A172 (cell line): ENCODE results near the gene SPON2. TPM values are rescaled to one million over a fixed set of nuclear protein-coding genes. Genes with fewer than 3 reads are reported as not detected.
"Not testable (repeated sequence)": the region's sequence is repeated elsewhere in the genome, so short reads cannot be mapped to it uniquely, and the experiment has no call there.

Source experiments
- DNase-seq: peaks from one replicate; pipeline ENCODE4 v3.0.0-alpha.2; 2015; ENCODE audit warnings: low spot score
- total RNA-seq: library from RNA; depleted of rRNA; stranded (reverse); fragments of >200 nt; shearing (Covaris generic); gene quantifications from 2 replicates; pipeline ENCODE4 v1.2.3, GENCODE V29; 2014; rRNA removed

SPON2 gene
- total RNA-seq, 1 experiment from 2014 or later, result 16.2 TPM

DNA sequence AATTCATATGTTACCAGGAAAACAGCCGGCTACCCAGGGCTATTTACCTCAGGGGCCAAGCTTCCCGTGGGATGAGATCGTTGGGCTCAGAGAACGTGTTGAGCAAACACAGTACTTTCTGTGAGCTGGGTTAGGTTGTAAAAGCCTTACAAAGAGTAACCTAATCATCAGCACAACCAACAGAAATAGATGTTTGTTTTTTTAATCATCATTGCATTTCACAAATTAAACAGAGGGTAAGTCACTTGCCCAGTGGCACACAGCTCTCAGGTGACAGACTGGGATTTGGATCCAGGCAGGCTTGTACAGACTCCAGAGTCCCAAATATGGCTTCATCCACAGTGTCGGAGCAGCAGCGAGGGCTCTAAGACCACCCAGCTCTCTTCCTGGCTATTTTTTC is 20.1 kb downstream of the SPON2 start:
- no peak for DNase-seq

DNA sequence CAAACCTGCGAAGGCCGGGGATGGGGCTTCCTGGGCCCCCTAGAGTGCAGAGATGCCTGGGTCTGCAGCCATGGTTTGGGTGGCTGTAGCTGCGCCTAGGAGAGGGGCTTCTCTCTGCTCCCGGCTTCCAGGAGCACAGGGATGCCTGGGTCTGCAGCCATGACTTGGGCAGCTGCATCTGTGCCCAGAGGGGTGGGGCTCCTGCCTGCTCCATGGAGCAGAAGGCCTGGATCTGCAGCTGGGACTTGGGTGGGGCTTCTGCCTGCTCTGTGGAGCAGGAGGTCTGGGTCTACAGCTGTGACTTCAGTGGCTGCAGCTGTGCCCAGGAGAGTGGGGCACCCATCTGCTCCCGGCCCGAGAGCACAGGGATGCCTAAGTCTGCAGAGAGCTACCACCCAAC is 20.8 kb downstream of the SPON2 start:
- no peak for DNase-seq

DNA sequence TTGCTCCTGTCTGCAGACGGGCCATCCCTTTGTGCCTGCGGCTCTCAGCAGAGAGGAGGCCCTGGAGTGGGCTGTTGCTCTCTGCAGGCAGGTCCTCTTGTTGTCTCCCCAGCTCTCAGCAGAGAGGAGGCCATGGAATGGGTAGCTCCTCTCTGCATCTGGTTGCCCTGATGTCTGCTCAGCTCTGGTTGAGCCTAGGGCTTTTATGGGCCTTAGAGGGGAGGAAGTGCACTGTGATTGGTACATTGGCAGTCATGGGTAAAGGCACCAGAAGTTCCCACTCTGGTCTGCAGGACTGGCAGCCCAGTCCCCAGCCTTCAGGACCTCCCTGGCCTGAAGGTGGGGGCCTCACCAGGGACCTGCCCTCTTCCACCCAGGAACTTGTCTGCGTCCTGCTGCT is 21.5 kb downstream of the SPON2 start:
- no peak for DNase-seq

DNA sequence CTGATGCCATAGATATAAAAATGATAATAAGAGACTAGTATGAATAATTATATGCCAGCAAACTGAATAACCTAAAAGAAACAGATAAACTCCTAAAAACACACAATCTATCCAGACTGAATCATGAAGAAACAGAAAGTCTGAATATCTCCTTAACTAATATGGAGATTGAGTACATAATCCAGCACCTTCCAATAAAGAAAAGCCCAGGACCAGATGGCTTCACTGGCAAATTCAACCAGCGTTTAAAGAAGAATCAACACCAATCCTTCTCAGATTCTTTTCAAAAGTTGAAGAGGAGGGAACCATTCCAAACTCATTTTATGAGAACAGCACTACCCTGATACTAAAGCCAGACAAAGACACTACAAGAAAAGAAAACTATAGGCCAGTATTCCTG is 32.5 kb downstream of the SPON2 start:
- DNase-seq, result no peak

DNA sequence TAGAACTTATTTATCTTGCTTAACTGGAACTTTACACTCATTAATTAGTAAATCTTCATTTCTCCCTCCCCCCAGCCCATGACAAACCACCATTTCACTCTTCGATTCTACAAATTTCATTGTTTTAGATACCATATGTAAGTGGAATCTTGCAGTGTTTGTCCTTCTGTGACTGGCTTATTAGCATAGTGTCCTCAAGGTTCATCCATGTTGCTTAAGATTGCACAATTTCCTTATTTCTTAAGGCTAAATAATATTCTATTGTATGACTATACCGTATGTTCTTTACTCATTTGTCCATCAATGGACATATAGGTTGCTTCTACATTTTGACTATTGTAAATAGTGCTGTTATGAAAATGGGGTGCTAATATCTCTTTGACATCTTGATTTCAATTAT is 34.5 kb downstream of the SPON2 start:
- no peak for DNase-seq

DNA sequence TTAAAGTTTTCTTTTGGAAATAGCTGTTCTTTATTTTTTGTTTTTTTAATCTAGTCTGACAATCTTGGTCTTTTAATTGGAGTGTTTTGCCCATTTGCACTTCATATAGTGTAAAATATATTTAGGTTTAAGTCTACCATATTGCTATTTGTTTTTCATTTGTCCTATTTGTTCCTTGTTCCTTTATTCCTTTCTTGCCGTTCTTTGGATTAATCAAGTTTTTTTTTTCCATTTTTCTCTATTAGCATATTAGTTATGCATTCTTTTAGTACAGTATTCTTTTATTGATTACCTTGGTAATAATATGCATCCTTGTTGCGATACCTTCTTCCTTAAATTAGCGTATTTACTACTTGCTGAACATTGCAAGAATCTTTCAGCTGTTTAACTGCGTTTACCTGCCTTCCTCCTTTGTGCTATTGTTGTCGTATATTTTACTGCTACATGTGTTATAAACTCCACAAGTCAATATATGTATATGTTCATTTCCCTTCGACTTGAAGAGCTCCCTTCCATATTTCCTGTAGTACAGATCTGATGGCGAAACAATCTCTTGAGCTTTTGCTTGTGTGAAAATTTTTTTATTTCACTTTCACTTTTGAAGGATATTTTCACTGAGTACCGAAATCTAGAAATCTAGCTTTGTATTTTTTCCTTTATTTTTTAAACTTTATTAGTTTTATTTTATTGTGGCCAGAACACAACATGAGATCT is 35.2 kb downstream of the SPON2 start:
- DNase-seq, result no peak

DNA sequence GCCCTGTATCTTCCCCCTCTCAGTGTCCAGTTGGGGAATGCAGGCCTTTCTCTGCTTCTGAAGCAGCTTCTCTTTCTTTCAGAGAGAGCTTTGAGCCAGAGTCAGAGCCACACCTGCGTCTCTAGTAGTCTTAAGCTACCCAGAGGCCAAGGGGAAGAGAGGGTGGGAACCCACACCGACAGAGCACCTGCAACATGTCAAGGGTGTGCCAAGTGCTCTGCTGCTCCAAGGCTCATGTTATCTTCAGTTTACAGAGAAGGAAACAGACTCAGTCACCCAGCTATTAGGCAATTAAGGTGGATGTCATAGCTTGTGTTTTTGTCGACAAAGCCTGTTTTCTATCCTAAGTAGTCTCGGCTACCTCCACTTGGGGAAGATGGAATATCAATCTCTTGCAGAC is 36.3 kb downstream of the SPON2 start:
- DNase-seq, result no peak

DNA sequence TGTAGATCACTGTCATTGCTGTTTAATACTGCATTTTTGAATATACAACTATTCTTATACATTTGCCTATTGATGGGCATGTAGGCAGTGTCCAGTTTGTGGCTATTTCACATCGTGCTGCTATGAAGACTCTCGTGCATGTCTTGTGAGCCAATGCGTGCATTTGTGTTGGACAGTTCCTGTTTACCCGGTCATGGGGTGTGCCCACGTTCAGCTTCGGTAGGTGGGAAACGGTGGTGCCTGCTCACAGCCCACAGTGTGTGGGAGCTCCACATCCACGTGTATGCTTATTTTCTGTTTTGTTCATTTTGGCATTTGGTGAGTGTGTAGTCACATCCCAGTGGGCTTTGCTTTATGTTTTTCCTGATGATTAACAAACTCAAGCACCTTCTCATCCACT is 39.4 kb downstream of the SPON2 start:
- DNase-seq, result no peak

DNA sequence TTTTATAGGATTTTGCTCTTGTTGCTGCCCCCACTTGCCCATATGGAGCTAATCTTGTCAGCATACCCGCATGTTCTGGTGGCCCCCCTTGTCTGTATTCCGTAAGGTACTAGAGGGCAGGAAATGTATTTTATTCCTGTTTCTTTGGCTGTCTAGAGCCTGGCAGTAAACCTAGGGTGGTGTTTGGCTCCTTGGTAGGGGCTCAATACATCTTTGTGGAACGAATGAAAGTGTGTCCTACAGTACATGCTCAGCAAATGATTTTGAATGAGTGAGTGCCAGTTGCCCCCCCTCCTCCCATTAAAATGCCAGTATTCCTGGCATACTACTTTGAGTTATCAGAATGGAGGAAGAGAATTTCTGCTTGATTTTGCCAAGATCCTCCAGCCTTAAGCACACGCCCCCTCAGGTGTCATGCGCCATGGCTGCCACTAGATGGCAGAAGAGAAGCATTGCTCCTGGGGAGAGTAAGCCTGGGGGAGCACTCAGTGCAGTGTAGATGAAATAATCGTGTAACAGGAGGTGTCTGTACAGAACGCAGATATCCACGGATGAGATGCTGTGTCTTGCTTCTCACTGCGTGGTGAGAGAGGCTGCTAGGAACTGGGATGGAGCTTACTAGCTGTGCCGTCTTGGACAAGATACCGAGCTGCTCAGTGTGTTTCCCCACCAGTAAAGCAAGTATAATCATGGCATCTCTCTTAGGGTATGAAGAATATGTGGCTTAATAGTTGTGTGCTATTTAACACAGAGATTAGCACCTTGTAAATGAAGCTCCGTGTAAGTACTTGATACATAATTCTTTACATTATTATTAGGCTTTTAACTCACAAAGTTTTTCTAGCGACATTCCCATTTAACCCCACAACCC is 41.8 kb downstream of the SPON2 start:
- DNase-seq, result peak; percentile 63

DNA sequence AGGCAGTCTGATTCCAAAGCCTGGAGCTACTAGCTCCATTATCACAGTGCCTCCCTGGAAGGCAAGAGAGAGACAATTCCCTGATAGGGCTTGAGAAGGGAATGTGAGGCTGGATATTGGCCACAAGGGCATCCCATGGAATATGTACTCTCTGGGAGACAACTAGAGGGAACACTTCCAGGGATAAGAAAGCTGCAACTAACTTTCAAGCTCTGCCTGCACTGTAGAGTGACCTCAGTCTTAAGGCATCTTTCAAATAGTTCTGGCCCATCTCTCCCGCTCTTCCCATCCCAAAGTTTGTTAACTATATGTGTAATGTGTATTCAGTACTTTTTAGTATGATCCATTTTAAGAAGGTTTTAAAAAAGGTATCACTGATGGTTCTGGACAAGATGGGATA is 45.9 kb downstream of the SPON2 start:
- no peak for DNase-seq

DNA sequence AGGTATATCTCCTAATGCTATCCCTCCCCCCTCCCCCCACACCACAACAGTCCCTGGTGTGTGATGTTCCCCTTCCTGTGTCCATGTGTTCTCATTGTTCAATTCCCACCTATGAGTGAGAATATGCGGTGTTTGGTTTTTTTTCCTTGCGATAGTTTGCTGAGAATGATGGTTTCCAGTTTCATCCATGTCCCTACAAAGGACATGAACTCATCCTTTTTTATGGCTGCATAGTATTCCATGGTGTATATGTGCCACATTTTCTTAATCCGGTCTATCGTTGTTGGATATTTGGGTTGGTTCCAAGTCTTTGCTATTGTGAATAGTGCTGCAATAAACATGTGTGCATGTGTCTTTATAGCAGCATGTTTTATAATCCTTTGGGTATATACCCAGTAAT is 46.9 kb downstream of the SPON2 start:
- not testable (repeated sequence) for DNase-seq

DNA sequence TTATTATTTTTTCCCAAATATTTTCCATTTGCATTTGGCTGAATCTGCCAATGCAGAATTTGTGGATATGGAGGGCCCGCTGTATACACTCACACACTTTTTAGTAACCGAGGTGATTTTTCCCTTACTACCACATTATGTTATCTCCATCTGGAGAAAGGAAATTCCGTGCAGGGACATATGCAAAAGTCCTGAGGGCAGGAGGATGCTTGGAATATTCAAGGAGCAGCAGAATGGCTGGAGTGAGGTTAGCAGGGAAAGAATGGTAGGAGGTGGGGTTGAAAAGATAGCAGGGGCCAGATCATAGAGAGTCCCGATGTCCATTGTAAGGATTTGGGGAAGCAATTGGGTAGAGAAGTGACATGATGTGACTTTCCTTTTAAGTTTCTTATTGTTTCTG is 47.6 kb downstream of the SPON2 start:
- no peak for DNase-seq

DNA sequence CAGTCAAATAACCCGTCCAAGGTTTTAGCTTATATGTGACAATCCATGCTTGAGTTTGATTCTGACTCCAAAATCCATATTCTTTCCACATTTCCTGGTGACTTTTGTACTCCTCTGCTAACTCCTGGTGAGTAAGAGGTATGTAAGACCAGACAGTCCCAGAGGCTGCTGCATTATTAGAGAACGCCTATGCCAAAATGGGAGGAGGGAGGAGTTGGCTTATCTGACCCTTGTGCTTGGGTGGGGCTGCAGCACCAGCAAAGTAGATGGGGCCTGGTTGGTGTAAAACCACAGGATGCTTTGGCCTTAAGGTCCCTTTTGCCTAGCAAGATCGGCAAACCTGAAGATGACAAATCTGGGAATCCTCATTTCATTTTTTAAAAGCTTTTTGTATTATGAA is 49.9 kb downstream of the SPON2 start:
- no peak for DNase-seq

Other genes with a start within 250 kb of the SPON2 start
- 71.8 and 81.1 TPM in 2 replicates for gene GAK, start 240.3 kb downstream of the SPON2 start, total RNA-seq
- gene TMEM175, start 240.1 kb downstream of the SPON2 start, total RNA-seq, result 26.2 and 27.5 TPM in 2 replicates
- 17.4 and 25.0 TPM in 2 replicates for gene DGKQ, start 199.0 kb downstream of the SPON2 start, total RNA-seq
- gene IDUA, start 185.5 kb downstream of the SPON2 start, total RNA-seq, result 14.1 and 16.1 TPM in 2 replicates
- 0.41 TPM in 1 of 2 replicates, not detected in the other for gene SLC26A1, start 179.2 kb downstream of the SPON2 start, total RNA-seq
- gene FGFRL1, start 161.0 kb downstream of the SPON2 start, total RNA-seq, result 85.0 and 102 TPM in 2 replicates
- gene RNF212, start 59.0 kb downstream of the SPON2 start, total RNA-seq, result not detected in 2 replicates
- 166 and 240 TPM in 2 replicates for gene CTBP1, start 76.5 kb upstream of the SPON2 start, total RNA-seq
- 80.9 and 100 TPM in 2 replicates for gene MAEA, start 117.3 kb upstream of the SPON2 start, total RNA-seq
- 7.2 and 9.8 TPM in 2 replicates for gene UVSSA, start 174.6 kb upstream of the SPON2 start, total RNA-seq
- not detected in 2 replicates for gene NKX1-1, start 233.9 kb upstream of the SPON2 start, total RNA-seq